Measurements from ENCODE around the gene MT1F. TPM values are rescaled to one million over a fixed set of nuclear protein-coding genes. Genes with fewer than 3 reads are reported as not detected.

Gene MT1F
- total RNA-seq, 1 donor, result 3.3 TPM

Other genes starting within 250 kb of the MT1F start
- gene AMFR, start 232.4 kb upstream of the MT1F start, total RNA-seq, result 193 TPM
- 67.6 TPM for gene NUDT21, start 206.6 kb upstream of the MT1F start, total RNA-seq
- gene OGFOD1, start 206.4 kb upstream of the MT1F start, total RNA-seq, result 20.6 TPM
- gene BBS2, start 137.9 kb upstream of the MT1F start, total RNA-seq, result 36.7 TPM
- gene MT4, start 92.9 kb upstream of the MT1F start, total RNA-seq, result not detected
- gene MT3, start 68.4 kb upstream of the MT1F start, total RNA-seq, result 0.31 TPM
- gene MT2A, start 49.4 kb upstream of the MT1F start, total RNA-seq, result 10.9 TPM
- 1.7 TPM for gene MT1E, start 32.2 kb upstream of the MT1F start, total RNA-seq
- gene MT1M, start 25.3 kb upstream of the MT1F start, total RNA-seq, result not detected
- not detected for gene MT1A, start 19.3 kb upstream of the MT1F start, total RNA-seq
- gene MT1B, start 6.1 kb upstream of the MT1F start, total RNA-seq, result not detected
- not detected for gene MT1G, start 10.1 kb downstream of the MT1F start, total RNA-seq
- gene MT1H, start 11.9 kb downstream of the MT1F start, total RNA-seq, result not detected
- gene MT1X, start 24.5 kb downstream of the MT1F start, total RNA-seq, result 28.8 TPM
- 51.1 TPM for gene NUP93, start 72.2 kb downstream of the MT1F start, total RNA-seq
- 0.10 TPM for gene SLC12A3, start 207.2 kb downstream of the MT1F start, total RNA-seq